Measurements from ENCODE around the gene USP40. TPM values are rescaled to one million over a fixed set of nuclear protein-coding genes. Genes with fewer than 3 reads are reported as not detected.

USP40 gene
- total RNA-seq, 2 donors from 2014 or later, result 11.6 to 12.5 TPM

GRCh38 chr2:233440714-233441113 lies 125.9 kb downstream of the USP40 start:
- Histone ChIP-seq H3K4me3 (no peak overlapping the region), H3K27me3 (no peaks in the 10 kb centered on the region), H3K9me3 (no peaks in the 10 kb centered on the region), H3K4me1 (peaks cover 0 to 49% of the 10 kb centered on the region in 2 donors), H3K36me3 (peaks cover 83% of the 10 kb centered on the region), H3K27ac (no peak overlapping the region)
- TF ChIP-seq CTCF (IDR thresholded peaks at IDR 0.05), result no peak
- no peak for DNase-seq (ENCODE audit: low spot score)

- Histone ChIP-seq H3K27ac (no peak overlapping the region), H3K4me3 (no peak overlapping the region), H3K36me3 (peaks cover 82% of the 10 kb centered on the region), H3K4me1 (peaks cover 0 to 50% of the 10 kb centered on the region in 2 donors), H3K27me3 (no peaks in the 10 kb centered on the region), H3K9me3 (no peaks in the 10 kb centered on the region)
- no peak for DNase-seq (ENCODE audit: low spot score)
- no peak for TF ChIP-seq CTCF (IDR thresholded peaks at IDR 0.05)
Measured at GRCh38 chr2:233440314-233440713, 126.3 kb downstream of the USP40 start.

- TF ChIP-seq CTCF (IDR thresholded peaks at IDR 0.05), result no peak
- Histone ChIP-seq H3K36me3 (peaks cover 76% of the 10 kb centered on the region), H3K27ac (peak overlapping the region; percentile 7 to 37), H3K27me3 (no peaks in the 10 kb centered on the region), H3K4me3 (no peak overlapping the region), H3K9me3 (no peaks in the 10 kb centered on the region), H3K4me1 (peaks cover 0 to 39% of the 10 kb centered on the region in 2 donors)
- no peak for DNase-seq (ENCODE audit: low spot score)
Measured at GRCh38 chr2:233439191-233439590, 127.4 kb downstream of the USP40 start.

- Histone ChIP-seq H3K36me3 (peaks cover 72% of the 10 kb centered on the region), H3K9me3 (no peaks in the 10 kb centered on the region), H3K4me3 (no peak overlapping the region), H3K27ac (peak overlapping the region in 1 of 2 donors; percentile 37), H3K27me3 (no peaks in the 10 kb centered on the region), H3K4me1 (peaks cover 0 to 34% of the 10 kb centered on the region in 2 donors)
- no peak for TF ChIP-seq CTCF (IDR thresholded peaks at IDR 0.05)
- no peak for DNase-seq (ENCODE audit: low spot score)
Measured at GRCh38 chr2:233438573-233439147, 127.9 kb downstream of the USP40 start.

GRCh38 chr2:233437439-233437955 lies 129.1 kb downstream of the USP40 start:
- H3K4me3 ChIP-seq, result no peak overlapping the region
- H3K27ac ChIP-seq, result peak overlapping the region; percentile 52 to 66
- TF ChIP-seq CTCF (IDR thresholded peaks at IDR 0.05), result no peak
- H3K4me1 ChIP-seq, result peaks cover 0 to 29% of the 10 kb centered on the region in 2 donors
- H3K36me3 ChIP-seq, result peaks cover 65% of the 10 kb centered on the region
- H3K27me3 ChIP-seq, result no peaks in the 10 kb centered on the region
- no peaks in the 10 kb centered on the region for H3K9me3 ChIP-seq
- DNase-seq (ENCODE audit: low spot score), result no peak

All from right atrium auricular region (tissue), 2 donors.